ENCODE data around the gene MLX. TPM values are rescaled to one million over a fixed set of nuclear protein-coding genes. Genes with fewer than 3 reads are reported as not detected.

Gene MLX
- total RNA-seq, 1 experiment from 2014 or later, result 45.3 TPM

DNA sequence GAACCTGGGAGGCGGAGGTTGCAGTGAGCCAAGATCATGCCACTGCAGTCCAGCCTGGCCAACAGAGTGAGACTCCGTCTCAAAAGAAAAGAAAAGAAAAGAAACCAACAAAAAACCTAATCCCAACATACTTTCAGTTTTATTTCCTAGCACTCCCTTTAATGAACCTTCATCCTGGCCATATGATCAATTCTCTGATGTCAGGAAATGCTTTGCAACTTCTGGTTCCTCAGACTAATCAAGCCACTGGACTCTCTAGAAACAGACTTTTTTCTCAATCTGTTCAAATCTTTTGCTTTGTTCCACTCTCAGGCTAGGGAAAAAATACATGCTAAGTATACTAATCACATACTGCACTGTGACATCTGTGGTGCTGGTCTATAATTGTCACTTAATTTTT, 24.0 kb downstream of the MLX start:
- no peak overlapping the region for H2BK120ac ChIP-seq (ENCODE audit: low read depth, low read length, poor library complexity, severe bottlenecking)
- no peak overlapping the region for H4K91ac ChIP-seq (ENCODE audit: insufficient read length, low read depth, low read length)
- no peak overlapping the region for H3K18ac ChIP-seq (ENCODE audit: insufficient read length, low read depth, low read length)
- no peak overlapping the region for H3K9ac ChIP-seq (ENCODE audit: extremely low read depth, insufficient read length, low read length)
- H3K4me2 ChIP-seq (ENCODE audit: insufficient read depth, insufficient read length, low read length), result no peak overlapping the region
- no peak overlapping the region for H2BK20ac ChIP-seq (ENCODE audit: low read depth, low read length, poor library complexity, severe bottlenecking)
- Mint-ChIP-seq H3K4me3 (no peak overlapping the region), H3K9me3 (no peaks in the 10 kb centered on the region), H3K4me1 (no peaks in the 10 kb centered on the region), H3K36me3 (ENCODE audit: insufficient read depth in 1 of 3, low read depth in 3 of 3) (peaks cover 5 to 42% (median 32%) of the 10 kb centered on the region in 3 experiments; a peak in 6 of 7 replicates), H3K27me3 (ENCODE audit: low read depth) (no peaks in the 10 kb centered on the region), H3K27ac (no peak overlapping the region)
- no peak overlapping the region for H4K8ac ChIP-seq (replicated peaks; ENCODE audit: insufficient read length, low read depth, low read length)
- H3T11ph ChIP-seq (ENCODE audit: low read length), result no peak overlapping the region
- TF ChIP-seq, protein P1, sequence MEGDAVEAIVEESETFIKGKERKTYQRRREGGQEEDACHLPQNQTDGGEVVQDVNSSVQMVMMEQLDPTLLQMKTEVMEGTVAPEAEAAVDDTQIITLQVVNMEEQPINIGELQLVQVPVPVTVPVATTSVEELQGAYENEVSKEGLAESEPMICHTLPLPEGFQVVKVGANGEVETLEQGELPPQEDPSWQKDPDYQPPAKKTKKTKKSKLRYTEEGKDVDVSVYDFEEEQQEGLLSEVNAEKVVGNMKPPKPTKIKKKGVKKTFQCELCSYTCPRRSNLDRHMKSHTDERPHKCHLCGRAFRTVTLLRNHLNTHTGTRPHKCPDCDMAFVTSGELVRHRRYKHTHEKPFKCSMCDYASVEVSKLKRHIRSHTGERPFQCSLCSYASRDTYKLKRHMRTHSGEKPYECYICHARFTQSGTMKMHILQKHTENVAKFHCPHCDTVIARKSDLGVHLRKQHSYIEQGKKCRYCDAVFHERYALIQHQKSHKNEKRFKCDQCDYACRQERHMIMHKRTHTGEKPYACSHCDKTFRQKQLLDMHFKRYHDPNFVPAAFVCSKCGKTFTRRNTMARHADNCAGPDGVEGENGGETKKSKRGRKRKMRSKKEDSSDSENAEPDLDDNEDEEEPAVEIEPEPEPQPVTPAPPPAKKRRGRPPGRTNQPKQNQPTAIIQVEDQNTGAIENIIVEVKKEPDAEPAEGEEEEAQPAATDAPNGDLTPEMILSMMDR (conservative IDR thresholded peaks at IDR 0.05), result no peak
- H2AK5ac ChIP-seq (ENCODE audit: insufficient read length, low read length), result no peak overlapping the region
- H2BK12ac ChIP-seq (ENCODE audit: insufficient read length, low read depth, low read length), result no peak overlapping the region
- no peak overlapping the region for H2BK15ac ChIP-seq (ENCODE audit: low read depth, low read length)
- no peaks in the 10 kb centered on the region for H3K27me3 ChIP-seq (ENCODE audit: insufficient read depth, low read length)
- no peaks in the 10 kb centered on the region for H3K9me3 ChIP-seq (ENCODE audit: control insufficient read depth, low read depth, low read length)
- peaks cover 3% of the 10 kb centered on the region for H3K79me1 ChIP-seq (ENCODE audit: insufficient read depth, low read depth, low read length, poor library complexity, severe bottlenecking)
- no peaks in the 10 kb centered on the region for H3K23me2 ChIP-seq (ENCODE audit: insufficient read length, low read depth, low read length, poor library complexity, severe bottlenecking)
- no peak overlapping the region for H3K4ac ChIP-seq (ENCODE audit: low read depth, low read length)
- no peaks in the 10 kb centered on the region for H4K20me1 ChIP-seq (ENCODE audit: control insufficient read depth, insufficient read depth, insufficient read length)
- DNase-seq, result no peak
- no peak overlapping the region for H3K56ac ChIP-seq (ENCODE audit: insufficient read length, low read depth, low read length)
- WGBS (ENCODE audit: extremely low coverage, insufficient read length, low lambda C conversion rate), result no CpG with 5 or more reads among the region's 2 CpGs
- no peak overlapping the region for H2BK5ac ChIP-seq (ENCODE audit: insufficient read length, low read length)
- no peak overlapping the region for H3K23ac ChIP-seq (ENCODE audit: insufficient read length, low read depth, low read length)
- no peaks in the 10 kb centered on the region for H3K79me2 ChIP-seq (ENCODE audit: insufficient read depth, low read length)
- H3K27ac ChIP-seq (ENCODE audit: insufficient read length, low read depth, low read length), result no peak overlapping the region
- no peak overlapping the region for H4K5ac ChIP-seq (ENCODE audit: insufficient read length, low read depth, low read length)
- H3K14ac ChIP-seq (ENCODE audit: insufficient read depth, low read length), result no peak overlapping the region
- H3K4me1 ChIP-seq (ENCODE audit: insufficient read depth, low read length), result no peaks in the 10 kb centered on the region
- no peak overlapping the region for H2AFZ ChIP-seq (ENCODE audit: low read length)
